ENCODE data around the gene OCLN.
"Not testable (repeated sequence)": the region's sequence is repeated elsewhere in the genome, so short reads cannot be mapped to it uniquely, and the experiment has no call there.

The OCLN gene

GRCh38 chr5:69492391-69492922 lies at the start of gene OCLN:
OCLN (plus strand) TSS chr5:69492790; CDS start chr5:69504245, 11,455 bp downstream.
- peak; percentile 57 for DNase-seq

GRCh38 chr5:69444127-69444754 lies 48.3 kb upstream of the OCLN start:
- no peak for DNase-seq

GRCh38 chr5:69449511-69449910 lies 43.1 kb upstream of the OCLN start:
- DNase-seq = no peak

GRCh38 chr5:69450116-69450515 lies 42.5 kb upstream of the OCLN start:
- DNase-seq = peak; percentile 87

- not testable (repeated sequence) for DNase-seq
These were observed 42.1 kb upstream of the OCLN start for GRCh38 chr5:69450527-69450926.

- DNase-seq = no peak
These were observed 40.5 kb upstream of the OCLN start for GRCh38 chr5:69451941-69452647.

- not testable (repeated sequence) for DNase-seq
These were observed 39.1 kb upstream of the OCLN start for GRCh38 chr5:69453487-69453886.

- DNase-seq = no peak
These were observed 37.9 kb upstream of the OCLN start for GRCh38 chr5:69454460-69455249.

- DNase-seq = not testable (repeated sequence)
These were observed 37.1 kb upstream of the OCLN start for GRCh38 chr5:69455428-69455988.

- DNase-seq = no peak
These were observed 30.4 kb upstream of the OCLN start for GRCh38 chr5:69462170-69462569.

- DNase-seq = not testable (repeated sequence)
These were observed 26.2 kb upstream of the OCLN start for GRCh38 chr5:69466375-69466774.

- DNase-seq = no peak
These were observed 25.0 kb upstream of the OCLN start for GRCh38 chr5:69467442-69468225.

GRCh38 chr5:69468631-69469030 lies 24.0 kb upstream of the OCLN start:
- no peak for DNase-seq

- not testable (repeated sequence) for DNase-seq
These were observed 21.1 kb upstream of the OCLN start for GRCh38 chr5:69471516-69471915.

GRCh38 chr5:69472535-69473143 lies 20.0 kb upstream of the OCLN start:
- not testable (repeated sequence) for DNase-seq

GRCh38 chr5:69477170-69477569 lies 15.4 kb upstream of the OCLN start:
- no peak for DNase-seq

- not testable (repeated sequence) for DNase-seq
These were observed 14.3 kb upstream of the OCLN start for GRCh38 chr5:69478296-69478695.

- DNase-seq = peak; percentile 59
These were observed 7.7 kb upstream of the OCLN start for GRCh38 chr5:69484891-69485290.

- DNase-seq = no peak
These were observed 7.1 kb upstream of the OCLN start for GRCh38 chr5:69485471-69485870.

GRCh38 chr5:69489246-69489645 lies 3.3 kb upstream of the OCLN start:
- no peak for DNase-seq

GRCh38 chr5:69491027-69491426 lies 1.6 kb upstream of the OCLN start:
- no peak for DNase-seq

All from EL (cell line).